Mesenchymal stem cell (in vitro differentiated cells and primary cell): ENCODE results near the gene ERN1.

Experiments used
- DNase-seq: peaks from one replicate; pipeline ENCODE4 v3.0.0-alpha.2; 2013
- H2AFZ ChIP-seq: one replicate; pipeline ENCODE4 v1.6.1; 2013; ENCODE audit warnings: low read depth, mild to moderate bottlenecking, control low read depth, inconsistent platforms, low read length, moderate library complexity
- H2AK5ac ChIP-seq: 2 replicates; pipeline ENCODE4 v1.6.1; 2013; ENCODE audit warnings: low read length, moderate library complexity, mild to moderate bottlenecking, inconsistent platforms; ENCODE audit not compliant: severe bottlenecking
- H2BK120ac ChIP-seq: one replicate; pipeline ENCODE4 v1.6.1; 2013; ENCODE audit warnings: low read depth, mild to moderate bottlenecking, inconsistent platforms, low read length, moderate library complexity
- H2BK12ac ChIP-seq, 2 experiments: one replicate each; pipeline ENCODE4 v1.6.1; 2013; ENCODE audit warnings: inconsistent platforms in 2 of 2, low read length in 2 of 2, mild to moderate bottlenecking in 2 of 2, moderate library complexity in 2 of 2, control low read depth in 1 of 2
- H2BK15ac ChIP-seq: one replicate; pipeline ENCODE4 v1.6.1; 2013; ENCODE audit warnings: mild to moderate bottlenecking, low read depth, inconsistent platforms; ENCODE audit not compliant: poor library complexity, severe bottlenecking
- H2BK5ac ChIP-seq: 2 replicates; pipeline ENCODE4 v1.6.1; 2013; ENCODE audit warnings: low read depth, mild to moderate bottlenecking, low read length, control low read depth, inconsistent platforms; ENCODE audit not compliant: poor library complexity, severe bottlenecking
- H3K14ac ChIP-seq, 2 experiments: one replicate each; pipeline ENCODE4 v1.6.1; 2013; ENCODE audit warnings: inconsistent platforms in 2 of 2, low read length in 2 of 2, control low read depth in 1 of 2, mild to moderate bottlenecking in 1 of 2, moderate library complexity in 1 of 2
- H3K18ac ChIP-seq, 2 experiments: one replicate each; pipeline ENCODE4 v1.6.1; 2013; ENCODE audit warnings: inconsistent platforms in 2 of 2, low read length in 2 of 2, control low read depth in 1 of 2, low read depth in 1 of 2, mild to moderate bottlenecking in 1 of 2
- H3K23ac ChIP-seq, 2 experiments: one replicate each; pipeline ENCODE4 v1.6.1; 2013; ENCODE audit warnings: inconsistent platforms in 2 of 2, low read length in 2 of 2, mild to moderate bottlenecking in 2 of 2, moderate library complexity in 2 of 2, control low read depth in 1 of 2
- H3K27ac ChIP-seq: 2 replicates; pipeline ENCODE4 v1.5.1; 2013; ENCODE audit warnings: mild to moderate bottlenecking, moderate library complexity, low read length, control low read depth, inconsistent platforms; ENCODE audit not compliant: poor library complexity, severe bottlenecking
- H3K27me3 ChIP-seq, 2 experiments: 2 replicates each; pipeline versions ENCODE4 v1.6.1 to v1.7.0; 2013; ENCODE audit warnings: low read length in 2 of 2, mild to moderate bottlenecking in 2 of 2, moderate library complexity in 2 of 2, control low read depth in 1 of 2, inconsistent platforms in 1 of 2; ENCODE audit not compliant: control insufficient read depth in 1 of 2, insufficient read depth in 1 of 2
- H3K36me3 ChIP-seq, 2 experiments: 2 replicates each; pipeline versions ENCODE4 v1.6.1 to v1.7.0; 2013; ENCODE audit warnings: low read length in 2 of 2, control low read depth in 1 of 2, inconsistent platforms in 1 of 2, low read depth in 1 of 2, mild to moderate bottlenecking in 1 of 2; ENCODE audit not compliant: insufficient read depth in 2 of 2, control insufficient read depth in 1 of 2
- H3K4ac ChIP-seq, 2 experiments: one replicate each; pipeline ENCODE4 v1.6.1; 2013; ENCODE audit warnings: inconsistent platforms in 2 of 2, low read length in 2 of 2, mild to moderate bottlenecking in 2 of 2, moderate library complexity in 2 of 2, control low read depth in 1 of 2, low read depth in 1 of 2
- H3K4me1 ChIP-seq: 2 replicates; pipeline ENCODE4 v1.6.1; 2013; ENCODE audit warnings: low read depth, low read length, control low read depth; ENCODE audit not compliant: control insufficient read depth, insufficient read depth
- H3K4me2 ChIP-seq: 2 replicates; pipeline ENCODE4 v1.6.1; 2013; ENCODE audit warnings: low read length, mild to moderate bottlenecking, inconsistent platforms; ENCODE audit not compliant: poor library complexity, severe bottlenecking
- H3K4me3 ChIP-seq, 2 experiments: 2 replicates each; pipeline versions ENCODE4 v1.5.1 to v1.7.0; 2013; ENCODE audit warnings: low read length in 2 of 2, mild to moderate bottlenecking in 2 of 2, control low read depth in 1 of 2, low read depth in 1 of 2; ENCODE audit not compliant: insufficient read depth in 1 of 2
- H3K79me1 ChIP-seq: replicated peaks from 2 replicates; pipeline ENCODE4 v1.6.1; 2013; ENCODE audit warnings: mild to moderate bottlenecking, control low read depth, low read length, inconsistent platforms; ENCODE audit not compliant: poor library complexity, severe bottlenecking
- H3K9ac ChIP-seq: 2 replicates; pipeline ENCODE4 v1.7.0; 2013; ENCODE audit warnings: mild to moderate bottlenecking, low read length, moderate library complexity
- H3K9me3 ChIP-seq: 2 replicates; pipeline ENCODE4 v1.7.0; 2013; ENCODE audit warnings: mild to moderate bottlenecking, low read length; ENCODE audit not compliant: control insufficient read depth
- H4K8ac ChIP-seq: one replicate; pipeline ENCODE4 v1.6.1; 2013; ENCODE audit warnings: inconsistent platforms, mild to moderate bottlenecking, low read length, moderate library complexity
- H4K91ac ChIP-seq: one replicate; pipeline ENCODE4 v1.6.1; 2013; ENCODE audit warnings: mild to moderate bottlenecking, low read length, inconsistent platforms
- WGBS: methylation state at CpG from one replicate; pipeline ENCODE4 v1.1.7; 2013; ENCODE audit warnings: mixed read lengths; 5-methylcytosine and 5-hydroxymethylcytosine counted together

ERN1 gene

DNA sequence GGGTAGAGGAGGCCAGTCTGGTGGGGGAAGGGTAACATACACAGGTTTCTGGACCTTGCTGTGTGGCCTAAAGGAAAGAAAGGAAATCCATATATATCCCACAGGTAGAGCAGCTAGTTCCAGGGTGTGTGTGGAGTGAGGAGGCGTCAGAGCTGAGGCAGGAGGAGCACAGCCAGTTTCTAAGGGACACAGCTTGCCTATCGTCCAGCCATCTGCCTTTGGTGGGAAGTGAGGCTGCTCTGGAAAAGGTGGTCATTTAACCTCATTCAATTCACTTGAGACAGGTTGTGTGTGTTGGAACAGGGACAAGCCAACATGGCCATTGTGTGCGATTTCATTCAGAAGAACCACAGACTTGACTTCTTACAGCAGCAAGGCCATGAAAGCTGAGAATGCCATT, 36.9 kb upstream of the ERN1 start:
- Histone ChIP-seq H2BK120ac (no peak overlapping the region), H3K23ac (no peak overlapping the region), H3K36me3 (peaks cover 4 to 44% of the 10 kb centered on the region in 2 experiments), H2BK12ac (no peak overlapping the region), H3K18ac (no peak overlapping the region), H3K4me1 (no peaks in the 10 kb centered on the region), H2AFZ (no peak overlapping the region), H3K14ac (no peak overlapping the region), H3K27me3 (no peaks in the 10 kb centered on the region), H3K79me1 (no peaks in the 10 kb centered on the region), H3K4ac (no peak overlapping the region), H2BK5ac (no peak overlapping the region), H4K91ac (no peak overlapping the region), H3K9me3 (no peaks in the 10 kb centered on the region), H3K9ac (no peak overlapping the region), H3K27ac (no peak overlapping the region), H4K8ac (no peak overlapping the region), H3K4me2 (no peak overlapping the region), H2AK5ac (no peak overlapping the region), H2BK15ac (no peak overlapping the region), H3K4me3 (no peak overlapping the region)
- no peak for DNase-seq
- WGBS = 98% methylated on average over 3 of the region's 3 CpGs

DNA sequence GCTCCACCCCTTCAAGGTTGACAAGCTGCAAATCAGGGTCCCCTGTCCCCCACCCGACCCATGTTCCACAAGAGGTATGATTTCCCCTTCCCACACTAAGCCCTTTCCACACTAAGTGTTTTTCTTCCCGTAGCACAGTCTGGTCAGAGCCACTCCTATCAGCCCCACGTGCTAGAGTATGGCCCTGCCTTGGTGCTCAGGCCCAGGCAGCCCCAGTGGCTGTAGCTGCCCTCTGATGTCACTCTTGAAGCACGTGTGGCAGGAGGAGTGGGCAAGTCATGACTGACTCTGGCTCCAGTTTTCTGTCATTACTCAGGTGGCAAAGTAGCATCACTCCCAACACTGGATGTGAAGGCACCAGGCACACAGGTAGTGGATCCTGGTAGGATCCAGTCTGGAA, 35.4 kb upstream of the ERN1 start:
- Histone ChIP-seq H3K4me1 (no peaks in the 10 kb centered on the region), H3K4me3 (no peak overlapping the region), H3K9ac (no peak overlapping the region), H2AFZ (no peak overlapping the region), H4K91ac (no peak overlapping the region), H3K14ac (no peak overlapping the region), H3K36me3 (peaks cover 4 to 34% of the 10 kb centered on the region in 2 experiments), H3K79me1 (no peaks in the 10 kb centered on the region), H3K4me2 (no peak overlapping the region), H4K8ac (no peak overlapping the region), H2BK12ac (no peak overlapping the region), H3K18ac (no peak overlapping the region), H3K9me3 (no peaks in the 10 kb centered on the region), H3K27ac (no peak overlapping the region), H2BK120ac (no peak overlapping the region), H3K23ac (no peak overlapping the region), H3K4ac (no peak overlapping the region), H2BK5ac (no peak overlapping the region), H3K27me3 (no peaks in the 10 kb centered on the region), H2BK15ac (no peak overlapping the region), H2AK5ac (no peak overlapping the region)
- DNase-seq = no peak
- whole genome bisulfite sequencing = 94% methylated on average over 4 of the region's 4 CpGs

DNA sequence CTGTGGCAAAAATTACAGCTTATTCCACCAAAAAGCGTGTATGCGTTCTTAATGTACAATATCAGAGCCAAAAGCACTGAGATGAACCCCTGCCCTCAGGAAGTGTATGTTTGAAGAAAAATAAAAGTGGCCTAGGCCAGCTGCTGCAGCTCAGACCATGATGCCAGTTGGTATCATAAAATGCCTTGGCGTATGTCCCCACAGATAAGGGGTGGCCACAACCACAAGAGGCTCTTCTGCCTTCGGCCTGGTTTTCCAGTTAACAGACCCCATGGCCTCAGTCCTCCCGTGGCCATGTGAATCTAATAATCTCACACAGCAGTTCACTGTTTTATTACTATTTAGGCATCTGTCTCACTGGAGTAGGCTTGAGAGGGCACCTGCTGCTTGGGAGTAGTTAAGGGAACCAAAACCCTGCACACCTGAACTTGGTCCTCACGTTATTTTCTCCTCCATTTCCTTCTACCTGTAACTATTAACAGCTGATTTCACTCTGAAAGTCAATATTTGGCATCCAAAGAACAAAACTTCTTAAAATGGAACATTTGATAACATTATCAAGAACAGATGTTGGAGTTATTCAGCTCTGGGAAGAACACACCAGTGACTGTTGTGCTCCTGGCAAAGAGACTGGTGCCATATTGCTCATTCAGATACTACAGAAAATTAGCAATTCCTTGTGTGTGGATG, 34.8 kb upstream of the ERN1 start:
- Histone ChIP-seq H4K8ac (no peak overlapping the region), H4K91ac (no peak overlapping the region), H3K27ac (no peak overlapping the region), H2BK5ac (no peak overlapping the region), H2AFZ (no peak overlapping the region), H3K4me3 (no peak overlapping the region), H3K79me1 (no peaks in the 10 kb centered on the region), H3K9me3 (no peaks in the 10 kb centered on the region), H2BK12ac (no peak overlapping the region), H3K23ac (no peak overlapping the region), H2AK5ac (no peak overlapping the region), H2BK15ac (no peak overlapping the region), H3K18ac (no peak overlapping the region), H3K4me1 (no peaks in the 10 kb centered on the region), H3K14ac (no peak overlapping the region), H3K9ac (no peak overlapping the region), H3K36me3 (peaks cover 4 to 28% of the 10 kb centered on the region in 2 experiments), H3K4ac (no peak overlapping the region), H2BK120ac (no peak overlapping the region), H3K27me3 (no peaks in the 10 kb centered on the region), H3K4me2 (no peak overlapping the region)
- DNase-seq = no peak
- 100% methylated on average over 6 of the region's 6 CpGs for WGBS

DNA sequence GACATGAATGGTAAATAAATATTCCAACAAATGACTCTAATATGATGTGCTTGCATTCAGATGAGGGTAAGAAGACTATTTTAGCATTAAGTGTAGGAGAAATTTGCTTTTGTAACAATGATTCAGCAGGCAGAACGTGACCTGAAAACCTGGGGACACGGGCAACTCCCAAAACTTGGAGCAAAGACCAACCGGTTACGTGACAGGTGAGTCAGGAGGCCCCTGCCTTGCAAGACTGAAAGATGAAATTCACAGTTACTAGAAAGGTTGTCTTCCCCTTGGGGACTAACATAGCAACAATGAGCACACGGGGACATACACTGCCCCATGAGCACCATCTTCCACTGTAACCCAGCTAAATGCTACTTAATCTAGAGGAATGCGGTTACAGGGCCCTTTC, 33.5 kb upstream of the ERN1 start:
- no peaks in the 10 kb centered on the region for H3K27me3 ChIP-seq
- H4K8ac ChIP-seq = no peak overlapping the region
- H3K4me1 ChIP-seq = peaks cover 2% of the 10 kb centered on the region
- H3K14ac ChIP-seq = no peak overlapping the region
- H3K23ac ChIP-seq = no peak overlapping the region
- no peak for DNase-seq
- no peak overlapping the region for H2BK5ac ChIP-seq
- no peaks in the 10 kb centered on the region for H3K79me1 ChIP-seq
- H3K9ac ChIP-seq = no peak overlapping the region
- H3K36me3 ChIP-seq = peaks cover 7 to 24% of the 10 kb centered on the region in 2 experiments
- H2AK5ac ChIP-seq = no peak overlapping the region
- WGBS = 96% methylated on average over 4 of the region's 6 CpGs
- H3K27ac ChIP-seq = no peak overlapping the region
- no peak overlapping the region for H3K4me3 ChIP-seq
- H2BK12ac ChIP-seq = no peak overlapping the region
- no peak overlapping the region for H3K4ac ChIP-seq
- no peak overlapping the region for H4K91ac ChIP-seq
- H2BK120ac ChIP-seq = no peak overlapping the region
- no peak overlapping the region for H3K18ac ChIP-seq
- H2AFZ ChIP-seq = no peak overlapping the region
- H3K9me3 ChIP-seq = no peaks in the 10 kb centered on the region
- no peak overlapping the region for H3K4me2 ChIP-seq
- H2BK15ac ChIP-seq = no peak overlapping the region
